B cell (primary cell): ENCODE results near the gene AGR3.

ENCODE experiments used
- CTCF ChIP-seq: fragments of 200-600 bp; IDR thresholded peaks from one replicate; pipeline ENCODE4 v1.8.0; 2022; ENCODE audit warnings: antibody characterized with exemption, mild to moderate bottlenecking
- EZH2 ChIP-seq: IDR thresholded peaks from 2 replicates; pipeline ENCODE4 v1.6.1; 2012; ENCODE audit warnings: borderline replicate concordance, low read depth, mild to moderate bottlenecking, moderate library complexity, low read length; ENCODE audit not compliant: insufficient read depth, poor library complexity, severe bottlenecking

GRCh38 chr7:16875861-16876260, 5.9 kb downstream of the AGR3 start:
- no peak for TF ChIP-seq CTCF
- no peak for TF ChIP-seq EZH2
